Smooth muscle cell (in vitro differentiated cells): ENCODE data around the gene CDK6. TPM values are rescaled to one million over a fixed set of nuclear protein-coding genes. Genes with fewer than 3 reads are reported as not detected.

Experiments
- DNase-seq: peaks from one replicate; lab custom pipeline; 2025; ENCODE audit not compliant: unreplicated experiment; lab: John Stamatoyannopoulos, UW
- H2AFZ ChIP-seq: fragments of 200-600 bp; sonication (generic); 2 replicates; pipeline ENCODE4 v1.6.0; 2016; ENCODE audit warnings: antibody characterized with exemption, low read depth, mild to moderate bottlenecking
- H3F3A ChIP-seq: fragments of 200-600 bp; sonication (generic); 2 replicates; pipeline ENCODE4 v1.6.0; 2017; ENCODE audit warnings: antibody characterized with exemption, low read depth
- H3K27ac ChIP-seq: fragments of 200-600 bp; sonication (generic); 2 replicates; pipeline ENCODE4 v1.5.1; 2016; ENCODE audit warnings: low read depth, mild to moderate bottlenecking
- H3K27me3 ChIP-seq: fragments of 200-600 bp; sonication (generic); 2 replicates; pipeline ENCODE4 v1.6.1; 2016; ENCODE audit warnings: low read depth, mild to moderate bottlenecking
- H3K36me3 ChIP-seq: fragments of 200-600 bp; sonication (generic); 2 replicates; pipeline ENCODE4 v1.5.1; 2016; ENCODE audit warnings: low read depth
- H3K4me1 ChIP-seq: fragments of 200-600 bp; sonication (generic); 2 replicates; pipeline ENCODE4 v1.5.1; 2016; ENCODE audit warnings: low read depth
- H3K4me2 ChIP-seq: fragments of 200-600 bp; sonication (generic); 2 replicates; pipeline ENCODE4 v1.6.0; 2016; ENCODE audit warnings: mild to moderate bottlenecking
- H3K4me3 ChIP-seq: fragments of 200-600 bp; sonication (generic); 2 replicates; pipeline ENCODE4 v1.5.1; 2016; ENCODE audit warnings: mild to moderate bottlenecking
- H3K79me2 ChIP-seq: fragments of 200-600 bp; sonication (generic); 2 replicates; pipeline ENCODE4 v1.6.0; 2016; ENCODE audit warnings: low read depth, mild to moderate bottlenecking
- H3K9ac ChIP-seq: fragments of 200-600 bp; sonication (generic); 2 replicates; pipeline ENCODE4 v1.6.0; 2016; ENCODE audit warnings: low read depth
- H3K9me3 ChIP-seq: fragments of 200-600 bp; sonication (generic); replicated peaks from 2 replicates; pipeline ENCODE4 v1.5.1; 2016; ENCODE audit warnings: low read depth
- H4K20me1 ChIP-seq: fragments of 200-600 bp; sonication (generic); 2 replicates; pipeline ENCODE4 v1.6.0; 2016; ENCODE audit warnings: low read depth
- WGBS: methylation state at CpG from one replicate; pipeline ENCODE4 v1.1.7; 2016; ENCODE audit warnings: low lambda C conversion rate; 5-methylcytosine and 5-hydroxymethylcytosine counted together
- polyA plus RNA-seq: library from polyadenylated mRNA; unstranded; fragments of >200 nt; fragmentation: Nextera tagmentation; extraction: Ambion mirVana; gene quantifications from 2 replicates; pipeline ENCODE4 v1.2.1, GENCODE V29; 2016
- total RNA-seq: library from RNA; depleted of rRNA; stranded (reverse); fragments of >200 nt; gene quantifications from 2 replicates; pipeline ENCODE4 v1.2.3, GENCODE V29; 2014
- TF ChIP-seq, protein P1 (sequence below): fragments of 200-600 bp; sonication (generic); IDR thresholded peaks from 2 replicates; pipeline ENCODE4 v1.5.1; 2017; ENCODE audit warnings: borderline replicate concordance, mild to moderate bottlenecking, antibody characterized with exemption; ENCODE audit not compliant: insufficient read depth, poor library complexity, severe bottlenecking

Gene CDK6
- total and polyA plus RNA-seq, 2 experiments from 2014 or later, result 34.2 to 99.2 TPM

DNA sequence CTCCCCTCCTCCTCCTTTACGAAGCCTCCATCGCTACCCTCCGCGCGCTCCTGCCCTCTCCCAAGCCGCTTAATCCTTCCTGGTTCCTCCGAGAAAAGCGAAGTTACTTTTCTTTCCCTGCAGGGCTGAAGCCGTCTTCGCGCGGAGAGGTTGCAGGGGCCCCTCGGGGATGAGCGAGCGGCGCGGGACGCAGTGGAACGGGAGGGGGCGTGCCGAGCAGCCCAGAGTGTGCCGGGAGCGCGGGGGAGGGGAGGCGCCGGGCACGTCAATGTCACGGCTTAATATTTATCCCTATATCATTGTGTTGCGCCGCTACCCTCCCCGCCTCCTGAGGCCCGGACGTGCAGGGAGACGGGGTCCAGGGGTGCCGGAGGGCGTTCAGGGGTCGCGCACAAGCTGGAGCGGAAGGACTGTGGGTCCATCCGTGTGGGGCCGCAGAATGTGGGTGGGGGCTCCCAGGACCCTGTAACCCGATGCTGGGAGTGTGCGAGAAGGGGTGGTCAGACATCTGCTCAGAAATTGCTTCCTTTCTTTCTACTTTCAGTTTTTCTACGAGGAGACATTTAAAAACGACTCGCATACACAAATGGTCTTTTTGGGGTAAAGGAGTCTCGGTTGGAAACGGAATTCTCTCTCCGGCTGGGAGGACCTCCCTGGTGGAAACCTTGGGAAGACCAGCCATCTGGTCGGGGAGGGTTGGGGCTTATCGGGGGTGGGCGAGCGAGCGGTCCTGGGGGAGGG, 2.4 kb downstream of the CDK6 start:
- DNase-seq, result peak; percentile 53
- H3K9ac ChIP-seq, result peak overlapping the region; percentile 84
- peak overlapping the region; percentile 91 for H3K4me3 ChIP-seq
- H3K4me2 ChIP-seq, result peak overlapping the region; percentile 97
- H3K36me3 ChIP-seq, result no peaks in the 10 kb centered on the region
- under 1% methylated on average over 51 of the region's 54 CpGs for WGBS
- TF ChIP-seq, protein P1, sequence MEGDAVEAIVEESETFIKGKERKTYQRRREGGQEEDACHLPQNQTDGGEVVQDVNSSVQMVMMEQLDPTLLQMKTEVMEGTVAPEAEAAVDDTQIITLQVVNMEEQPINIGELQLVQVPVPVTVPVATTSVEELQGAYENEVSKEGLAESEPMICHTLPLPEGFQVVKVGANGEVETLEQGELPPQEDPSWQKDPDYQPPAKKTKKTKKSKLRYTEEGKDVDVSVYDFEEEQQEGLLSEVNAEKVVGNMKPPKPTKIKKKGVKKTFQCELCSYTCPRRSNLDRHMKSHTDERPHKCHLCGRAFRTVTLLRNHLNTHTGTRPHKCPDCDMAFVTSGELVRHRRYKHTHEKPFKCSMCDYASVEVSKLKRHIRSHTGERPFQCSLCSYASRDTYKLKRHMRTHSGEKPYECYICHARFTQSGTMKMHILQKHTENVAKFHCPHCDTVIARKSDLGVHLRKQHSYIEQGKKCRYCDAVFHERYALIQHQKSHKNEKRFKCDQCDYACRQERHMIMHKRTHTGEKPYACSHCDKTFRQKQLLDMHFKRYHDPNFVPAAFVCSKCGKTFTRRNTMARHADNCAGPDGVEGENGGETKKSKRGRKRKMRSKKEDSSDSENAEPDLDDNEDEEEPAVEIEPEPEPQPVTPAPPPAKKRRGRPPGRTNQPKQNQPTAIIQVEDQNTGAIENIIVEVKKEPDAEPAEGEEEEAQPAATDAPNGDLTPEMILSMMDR, result peak; percentile 14
- H2AFZ ChIP-seq, result peak overlapping the region; percentile 71
- peaks cover 38% of the 10 kb centered on the region for H4K20me1 ChIP-seq
- no peaks in the 10 kb centered on the region for H3K9me3 ChIP-seq
- peak overlapping the region; percentile 87 for H3K27ac ChIP-seq
- peaks cover 5% of the 10 kb centered on the region for H3F3A ChIP-seq
- peaks cover 22% of the 10 kb centered on the region for H3K4me1 ChIP-seq
- no peaks in the 10 kb centered on the region for H3K27me3 ChIP-seq
- peaks cover 52% of the 10 kb centered on the region for H3K79me2 ChIP-seq

DNA sequence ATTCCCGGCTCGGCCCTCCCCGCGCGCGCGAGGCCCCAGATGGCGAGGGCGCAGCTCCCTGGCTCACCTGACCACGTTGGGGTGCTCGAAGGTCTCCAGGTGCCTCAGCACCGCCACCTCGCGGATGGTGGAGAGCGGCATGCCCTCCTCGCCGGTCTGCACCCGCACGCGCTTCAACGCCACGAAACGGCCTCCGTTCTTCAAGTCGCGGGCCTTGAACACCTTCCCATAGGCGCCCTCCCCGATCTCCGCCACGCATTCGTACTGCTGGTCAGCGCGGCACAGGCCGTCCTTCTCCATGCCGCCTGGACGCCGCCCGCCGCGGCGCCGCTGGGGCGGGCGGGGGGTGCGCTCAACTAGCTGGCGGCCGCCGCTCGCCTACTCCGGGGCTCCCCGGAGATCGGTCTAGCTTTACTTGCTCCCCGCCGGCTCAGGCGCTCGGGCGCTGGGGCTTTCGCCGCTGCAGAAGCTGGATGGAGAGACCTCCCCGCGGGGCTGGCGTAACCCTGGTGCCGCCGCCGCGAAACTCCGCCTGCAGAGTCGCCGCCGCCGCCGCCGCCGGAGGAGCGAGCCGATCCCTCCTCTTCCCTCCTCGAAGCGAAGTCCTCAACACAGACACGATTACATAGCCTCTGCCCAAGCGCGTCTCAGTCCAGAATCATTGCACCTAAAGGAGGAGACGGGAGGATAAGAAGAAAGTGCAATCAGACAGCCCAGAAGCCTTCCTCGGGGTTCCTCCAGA, 3.2 kb downstream of the CDK6 start:
- Histone ChIP-seq H3K4me2 (peak overlapping the region; percentile 97), H2AFZ (peak overlapping the region; percentile 71), H3K9me3 (no peaks in the 10 kb centered on the region), H3K36me3 (no peaks in the 10 kb centered on the region), H3F3A (peaks cover 5% of the 10 kb centered on the region), H3K9ac (peak overlapping the region; percentile 84), H4K20me1 (peaks cover 46% of the 10 kb centered on the region), H3K4me1 (peaks cover 22% of the 10 kb centered on the region), H3K27me3 (no peaks in the 10 kb centered on the region), H3K79me2 (peaks cover 60% of the 10 kb centered on the region), H3K4me3 (peak overlapping the region; percentile 91), H3K27ac (peak overlapping the region; percentile 87)
- TF ChIP-seq, protein P1, result peak; percentile 65
- DNase-seq, result peak; percentile 62
- under 1% methylated on average over 80 of the region's 83 CpGs for WGBS

DNA sequence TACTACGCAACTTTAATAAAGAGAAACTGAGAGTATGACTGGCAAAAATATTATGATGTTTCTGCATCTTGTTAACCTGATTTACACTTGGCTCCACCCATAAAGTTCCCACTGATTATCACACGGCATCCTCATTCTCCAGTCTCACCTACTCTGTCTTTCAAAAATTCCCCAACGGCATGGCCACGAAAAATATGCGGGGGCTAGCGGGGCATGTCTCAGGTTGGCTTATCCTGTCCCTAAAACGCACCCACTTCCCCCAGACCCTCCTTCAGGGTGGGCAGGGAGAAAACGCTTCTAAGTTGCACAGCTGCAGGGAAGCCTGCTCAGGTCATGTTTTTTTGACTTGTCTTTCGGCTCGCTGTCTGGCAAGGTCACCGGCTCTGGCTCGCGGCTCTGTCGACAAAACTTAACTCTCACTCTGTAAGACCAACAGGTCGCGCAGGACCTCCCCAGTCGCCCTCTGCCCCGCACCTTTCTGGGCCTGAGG, 3.8 kb downstream of the CDK6 start:
- Histone ChIP-seq H3K4me1 (peaks cover 18% of the 10 kb centered on the region), H3K79me2 (peaks cover 66% of the 10 kb centered on the region), H3K36me3 (no peaks in the 10 kb centered on the region), H3K9ac (peak overlapping the region; percentile 84), H3K4me2 (peak overlapping the region; percentile 97), H3K27ac (peak overlapping the region; percentile 87), H3K4me3 (peak overlapping the region; percentile 91), H2AFZ (peak overlapping the region; percentile 71), H3K9me3 (no peaks in the 10 kb centered on the region), H3F3A (peaks cover 5% of the 10 kb centered on the region), H4K20me1 (peaks cover 52% of the 10 kb centered on the region), H3K27me3 (no peaks in the 10 kb centered on the region)
- TF ChIP-seq, protein P1, result no peak
- WGBS, result 3% methylated on average over 18 of the region's 18 CpGs
- DNase-seq, result no peak
